GM12878 (cell line): ENCODE measurements around the gene DNAJC16. TPM values are rescaled to one million over a fixed set of nuclear protein-coding genes. Genes with fewer than 3 reads are reported as not detected.
A peak's percentile ranks its signal among the peaks of the same experiment; 100 is the strongest.

ENCODE experiments used
- MEF2B ChIP-seq: fragments of 450-650 bp; IDR thresholded peaks from 2 replicates; pipeline ENCODE4 v1.6.1; 2018; ENCODE audit warnings: mild to moderate bottlenecking, moderate library complexity; ENCODE audit not compliant: partially characterized antibody, poor library complexity, severe bottlenecking
- SREBF1 ChIP-seq: IDR thresholded peaks from 2 replicates; pipeline ENCODE4 v1.6.1; 2012; ENCODE audit warnings: mild to moderate bottlenecking, low read length
- polyA plus RNA-seq, 11 experiments: library from polyadenylated mRNA; depleted of rRNA in 4 of 11; unstranded in 6 of 11; stranded (reverse) in 5 of 11; fragments of >200 nt; fragmentation: Nextera tagmentation in 4 of 11; fragmentation: Illumina TruSeq in 1 of 11; extraction: Ambion mirVana in 4 of 11; extraction: Trizol in 1 of 11; gene quantifications; 1 replicate in 1 of 11; 2 replicates in 10 of 11; pipeline versions ENCODE4 v1.2.1 to v1.2.3, GENCODE V29; 2011 to 2016; ENCODE audit warnings: inconsistent platforms in 2 of 11, missing spikeins in 2 of 11, low read depth in 1 of 11
- total RNA-seq, 4 experiments: library from RNA; depleted of rRNA in 3 of 4; stranded (reverse); fragments of >200 nt in 3 of 4; fragmentation: Illumina TruSeq in 1 of 4; extraction: Trizol in 1 of 4; gene quantifications; 2 replicates each; pipeline versions ENCODE4 v1.2.1 to v1.2.3, GENCODE V29; 2013 to 2021
- TF ChIP-seq, protein P1 (sequence below): IDR thresholded peaks from 2 replicates; pipeline ENCODE4 v1.6.1; 2012; ENCODE audit warnings: improper control_type of control experiment, low read depth, low read length; ENCODE audit not compliant: insufficient replicate concordance
- TF ChIP-seq, protein P2 (sequence below): fragments of 450-650 bp; IDR thresholded peaks from 2 replicates; pipeline ENCODE4 v1.6.1; 2016; ENCODE audit warnings: mild to moderate bottlenecking, moderate library complexity, borderline replicate concordance

The DNAJC16 gene
- total and polyA plus RNA-seq, 10 of the 15 experiments (the other 5 are each of a cell fraction or from before 2014, with no cell fraction given), result 2.4 to 12.7 (median 7.8) TPM

DNA sequence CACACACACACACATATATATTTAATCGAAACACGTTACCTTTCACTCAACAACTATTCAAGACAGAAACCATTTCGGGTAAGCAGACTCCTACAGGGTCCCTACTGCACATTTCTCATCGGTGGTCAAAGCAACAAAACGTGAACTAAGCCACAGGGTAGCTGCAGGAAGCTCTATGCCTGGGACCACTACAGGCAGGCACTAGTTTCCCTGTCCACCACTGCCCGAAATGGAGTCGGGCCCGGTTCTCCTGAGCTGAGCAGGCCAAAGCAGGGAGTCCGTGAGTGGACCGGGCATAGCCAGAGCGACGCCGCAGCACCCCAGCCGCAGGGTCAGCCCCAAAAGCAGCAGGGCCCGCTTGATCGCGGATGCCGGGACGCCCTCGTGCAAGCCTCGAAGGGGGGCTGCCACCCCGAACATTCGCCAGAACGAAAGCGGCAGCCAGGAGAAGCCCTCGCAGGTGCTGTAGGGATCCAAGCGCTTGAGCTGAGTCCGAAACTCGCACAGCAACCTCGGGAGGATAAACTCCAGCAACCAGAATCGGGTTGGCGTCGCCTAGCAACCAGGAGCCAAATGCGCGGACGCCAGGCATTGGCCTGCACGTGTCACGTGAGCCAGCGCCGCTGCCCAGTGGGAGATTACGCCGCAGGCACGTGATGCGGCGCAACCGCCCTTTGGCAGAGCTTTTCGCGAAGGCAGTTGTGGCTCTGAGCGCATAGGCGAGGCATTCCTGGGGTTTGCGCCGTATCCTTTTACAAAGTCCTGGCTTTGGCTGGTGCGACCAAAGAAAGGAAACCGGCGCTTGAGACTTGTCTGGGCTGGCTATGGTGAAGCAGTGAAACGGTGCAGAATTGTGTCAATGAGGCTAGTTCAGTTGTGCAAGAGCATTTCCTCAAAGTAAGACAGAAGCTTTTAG is 76.7 kb downstream of the DNAJC16 start (continued):
- TF ChIP-seq, protein P1, sequence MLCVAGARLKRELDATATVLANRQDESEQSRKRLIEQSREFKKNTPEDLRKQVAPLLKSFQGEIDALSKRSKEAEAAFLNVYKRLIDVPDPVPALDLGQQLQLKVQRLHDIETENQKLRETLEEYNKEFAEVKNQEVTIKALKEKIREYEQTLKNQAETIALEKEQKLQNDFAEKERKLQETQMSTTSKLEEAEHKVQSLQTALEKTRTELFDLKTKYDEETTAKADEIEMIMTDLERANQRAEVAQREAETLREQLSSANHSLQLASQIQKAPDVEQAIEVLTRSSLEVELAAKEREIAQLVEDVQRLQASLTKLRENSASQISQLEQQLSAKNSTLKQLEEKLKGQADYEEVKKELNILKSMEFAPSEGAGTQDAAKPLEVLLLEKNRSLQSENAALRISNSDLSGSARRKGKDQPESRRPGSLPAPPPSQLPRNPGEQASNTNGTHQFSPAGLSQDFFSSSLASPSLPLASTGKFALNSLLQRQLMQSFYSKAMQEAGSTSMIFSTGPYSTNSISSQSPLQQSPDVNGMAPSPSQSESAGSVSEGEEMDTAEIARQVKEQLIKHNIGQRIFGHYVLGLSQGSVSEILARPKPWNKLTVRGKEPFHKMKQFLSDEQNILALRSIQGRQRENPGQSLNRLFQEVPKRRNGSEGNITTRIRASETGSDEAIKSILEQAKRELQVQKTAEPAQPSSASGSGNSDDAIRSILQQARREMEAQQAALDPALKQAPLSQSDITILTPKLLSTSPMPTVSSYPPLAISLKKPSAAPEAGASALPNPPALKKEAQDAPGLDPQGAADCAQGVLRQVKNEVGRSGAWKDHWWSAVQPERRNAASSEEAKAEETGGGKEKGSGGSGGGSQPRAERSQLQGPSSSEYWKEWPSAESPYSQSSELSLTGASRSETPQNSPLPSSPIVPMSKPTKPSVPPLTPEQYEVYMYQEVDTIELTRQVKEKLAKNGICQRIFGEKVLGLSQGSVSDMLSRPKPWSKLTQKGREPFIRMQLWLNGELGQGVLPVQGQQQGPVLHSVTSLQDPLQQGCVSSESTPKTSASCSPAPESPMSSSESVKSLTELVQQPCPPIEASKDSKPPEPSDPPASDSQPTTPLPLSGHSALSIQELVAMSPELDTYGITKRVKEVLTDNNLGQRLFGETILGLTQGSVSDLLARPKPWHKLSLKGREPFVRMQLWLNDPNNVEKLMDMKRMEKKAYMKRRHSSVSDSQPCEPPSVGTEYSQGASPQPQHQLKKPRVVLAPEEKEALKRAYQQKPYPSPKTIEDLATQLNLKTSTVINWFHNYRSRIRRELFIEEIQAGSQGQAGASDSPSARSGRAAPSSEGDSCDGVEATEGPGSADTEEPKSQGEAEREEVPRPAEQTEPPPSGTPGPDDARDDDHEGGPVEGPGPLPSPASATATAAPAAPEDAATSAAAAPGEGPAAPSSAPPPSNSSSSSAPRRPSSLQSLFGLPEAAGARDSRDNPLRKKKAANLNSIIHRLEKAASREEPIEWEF, result no peak
- no peak for TF ChIP-seq SREBF1
- TF ChIP-seq, protein P2, sequence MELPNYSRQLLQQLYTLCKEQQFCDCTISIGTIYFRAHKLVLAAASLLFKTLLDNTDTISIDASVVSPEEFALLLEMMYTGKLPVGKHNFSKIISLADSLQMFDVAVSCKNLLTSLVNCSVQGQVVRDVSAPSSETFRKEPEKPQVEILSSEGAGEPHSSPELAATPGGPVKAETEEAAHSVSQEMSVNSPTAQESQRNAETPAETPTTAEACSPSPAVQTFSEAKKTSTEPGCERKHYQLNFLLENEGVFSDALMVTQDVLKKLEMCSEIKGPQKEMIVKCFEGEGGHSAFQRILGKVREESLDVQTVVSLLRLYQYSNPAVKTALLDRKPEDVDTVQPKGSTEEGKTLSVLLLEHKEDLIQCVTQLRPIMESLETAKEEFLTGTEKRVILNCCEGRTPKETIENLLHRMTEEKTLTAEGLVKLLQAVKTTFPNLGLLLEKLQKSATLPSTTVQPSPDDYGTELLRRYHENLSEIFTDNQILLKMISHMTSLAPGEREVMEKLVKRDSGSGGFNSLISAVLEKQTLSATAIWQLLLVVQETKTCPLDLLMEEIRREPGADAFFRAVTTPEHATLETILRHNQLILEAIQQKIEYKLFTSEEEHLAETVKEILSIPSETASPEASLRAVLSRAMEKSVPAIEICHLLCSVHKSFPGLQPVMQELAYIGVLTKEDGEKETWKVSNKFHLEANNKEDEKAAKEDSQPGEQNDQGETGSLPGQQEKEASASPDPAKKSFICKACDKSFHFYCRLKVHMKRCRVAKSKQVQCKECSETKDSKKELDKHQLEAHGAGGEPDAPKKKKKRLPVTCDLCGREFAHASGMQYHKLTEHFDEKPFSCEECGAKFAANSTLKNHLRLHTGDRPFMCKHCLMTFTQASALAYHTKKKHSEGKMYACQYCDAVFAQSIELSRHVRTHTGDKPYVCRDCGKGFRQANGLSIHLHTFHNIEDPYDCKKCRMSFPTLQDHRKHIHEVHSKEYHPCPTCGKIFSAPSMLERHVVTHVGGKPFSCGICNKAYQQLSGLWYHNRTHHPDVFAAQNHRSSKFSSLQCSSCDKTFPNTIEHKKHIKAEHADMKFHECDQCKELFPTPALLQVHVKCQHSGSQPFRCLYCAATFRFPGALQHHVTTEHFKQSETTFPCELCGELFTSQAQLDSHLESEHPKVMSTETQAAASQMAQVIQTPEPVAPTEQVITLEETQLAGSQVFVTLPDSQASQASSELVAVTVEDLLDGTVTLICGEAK, result no peak; the same call in 1 of the 2 replicates
- peak; percentile 89 for TF ChIP-seq MEF2B
